ENCODE data around the gene MPP2. TPM values are rescaled to one million over a fixed set of nuclear protein-coding genes. Genes with fewer than 3 reads are reported as not detected.

The MPP2 gene
- total and polyA plus RNA-seq, 2 of the 13 experiments (the other 11 are each of a cell fraction or from before 2014, with no cell fraction given): 0.20 to 1.7 TPM

DNA sequence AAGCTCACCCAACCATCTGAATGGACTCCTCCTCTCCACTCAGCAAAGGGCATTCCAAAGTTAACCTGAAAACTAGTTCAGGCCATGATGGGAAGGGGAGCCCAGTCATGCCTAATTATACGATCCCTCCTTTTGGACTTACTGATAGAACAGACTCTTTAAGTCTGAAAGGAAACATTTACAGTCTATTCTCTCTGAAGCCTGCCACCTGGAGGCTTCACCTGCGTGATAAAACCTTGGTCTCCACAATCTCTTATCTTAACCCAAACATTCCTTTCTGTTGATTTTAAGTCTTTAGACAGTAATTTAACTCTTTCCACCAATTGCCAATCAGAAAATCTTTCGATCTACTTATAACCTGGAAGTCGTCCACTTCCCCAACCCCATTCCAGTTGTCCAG, 9.0 kb upstream of the MPP2 start (continued):
- TF ChIP-seq SCMH1 (CRISPR knock-in tag; IDR thresholded peaks at IDR 0.05; ENCODE audit: borderline replicate concordance): no peak
- no peak for TF ChIP-seq ZNF251 (CRISPR knock-in tag; IDR thresholded peaks at IDR 0.05)
- TF ChIP-seq HNRNPH1 (optimal IDR thresholded peaks at IDR 0.05; ENCODE audit: low read depth, low read length): no peak
- TF ChIP-seq RFXANK (CRISPR knock-in tag; IDR thresholded peaks at IDR 0.05): no peak
- no peak for TF ChIP-seq GTF3A (CRISPR knock-in tag; conservative IDR thresholded peaks at IDR 0.05)
- no peak for TF ChIP-seq RXRB (CRISPR knock-in tag; IDR thresholded peaks at IDR 0.05; ENCODE audit: borderline replicate concordance)
- no peak for TF ChIP-seq NFKBIZ (CRISPR knock-in tag; IDR thresholded peaks at IDR 0.05)
- no peak for TF ChIP-seq SAP130 (CRISPR knock-in tag; IDR thresholded peaks at IDR 0.05; ENCODE audit: low read depth)

DNA sequence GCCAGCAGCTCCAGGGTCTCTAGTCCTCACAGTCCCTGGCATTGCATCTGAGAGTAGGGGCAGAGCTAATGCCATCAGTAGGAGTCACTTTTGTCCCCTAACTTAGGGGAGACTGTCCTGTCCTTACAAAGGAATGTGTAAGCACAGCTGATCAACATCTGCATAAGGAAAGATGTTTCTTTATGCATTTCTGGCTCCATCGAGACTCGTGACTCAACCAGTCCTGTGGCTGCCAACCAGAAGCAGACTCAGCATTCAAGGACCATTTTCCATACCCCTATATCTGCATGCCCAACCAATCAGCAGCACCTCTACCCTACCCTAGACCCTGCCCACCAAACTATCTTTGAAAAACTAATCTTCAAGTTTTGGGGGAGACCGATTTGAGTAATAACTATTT, 8.2 kb upstream of the MPP2 start:
- BruUV-seq (replicated peaks): no TSS peak
- no peak overlapping the region for H3K9ac ChIP-seq (ENCODE audit: insufficient read depth, low read depth, low read length)
- intact Hi-C loops (cut with micrococcal nuclease; ENCODE audit: unreplicated experiment) (no loop called here), in situ Hi-C loops (cut with HindIII; ENCODE audit: extremely low pct_ligation_motif_present, low pct_unique_long_range_greater_than_20kb) (no loop called here)
- no peak overlapping the region for H3K4me2 ChIP-seq (ENCODE audit: low read depth, low read length)
- WGBS (ENCODE audit: low lambda C conversion rate): 1% methylated on average over 3 of the region's 3 CpGs
- H3K79me2 ChIP-seq (ENCODE audit: insufficient read depth, low read length): no peaks in the 10 kb centered on the region
- no peaks in the 10 kb centered on the region for H3K4me1 ChIP-seq (ENCODE audit: insufficient read depth, low read length)
- H3K4me3 ChIP-seq (replicated peaks in 1 of 3; ENCODE audit: insufficient read depth in 1 of 3, low read depth in 2 of 3, low read length in 3 of 3): no peak overlapping the region
- no peaks in the 10 kb centered on the region for H3K36me3 ChIP-seq (replicated peaks in 1 of 2; ENCODE audit: control insufficient read depth in 1 of 2, insufficient read depth in 2 of 2, low read length in 2 of 2)
- ChIA-PET CTCF (ENCODE audit: low intra/inter-chr PET ratio, low total read pairs) (no interaction called here), POLR2A (no interaction called here)
- DNase-seq (ENCODE audit: low spot score) (no peak), ATAC-seq (no peak), FAIRE-seq (no peak)
- H2AFZ ChIP-seq (ENCODE audit: low read length): no peak overlapping the region
- peaks cover 4 to 59% of the 10 kb centered on the region in 2 experiments; a peak in 4 of 5 replicates for H3K27me3 ChIP-seq (ENCODE audit: control insufficient read depth in 1 of 2, insufficient read depth in 2 of 2, low read length in 2 of 2)
- H4K20me1 ChIP-seq (ENCODE audit: insufficient read depth, low read length): no peaks in the 10 kb centered on the region
- no peaks in the 10 kb centered on the region for H3K9me3 ChIP-seq (ENCODE audit: low read length)
- no peak overlapping the region for H3K27ac ChIP-seq (ENCODE audit: extremely low read length, insufficient read depth, low read length)
- TF ChIP-seq HMGXB3 (CRISPR knock-in tag; IDR thresholded peaks at IDR 0.05; ENCODE audit: borderline replicate concordance) (no peak), ZSCAN22 (CRISPR knock-in tag; IDR thresholded peaks at IDR 0.05) (no peak), PPARG (CRISPR knock-in tag; conservative IDR thresholded peaks at IDR 0.05) (no peak), EZH2 (conservative IDR thresholded peaks at IDR 0.05; ENCODE audit: low read depth, low read length) (no peak), SMARCC2 (IDR thresholded peaks at IDR 0.05) (no peak), NFATC3 (CRISPR knock-in tag; IDR thresholded peaks at IDR 0.05) (no peak), YEATS4 (CRISPR knock-in tag; IDR thresholded peaks at IDR 0.05; ENCODE audit: borderline replicate concordance) (no peak), THAP7 (CRISPR knock-in tag; IDR thresholded peaks at IDR 0.05) (no peak), SP1 (IDR thresholded peaks at IDR 0.05) (no peak), SP1 (CRISPR knock-in tag; IDR thresholded peaks at IDR 0.05) (no peak)

Measured in HepG2 (cell line).